ENCODE results near the gene IRX6. TPM values are rescaled to one million over a fixed set of nuclear protein-coding genes. Genes with fewer than 3 reads are reported as not detected.
A peak's percentile ranks its signal among the peaks of the same experiment; 100 is the strongest.

Gene IRX6
- total RNA-seq, 1 experiment from 2014 or later, result not detected

GRCh38 chr16:55367866-55368603 lies 44.0 kb downstream of the IRX6 start:
- no peaks in the 10 kb centered on the region for H3K27me3 ChIP-seq (ENCODE audit: insufficient read depth, low read depth)
- ChIA-PET CTCF (no interaction called here), POLR2A (ENCODE audit: unreplicated experiment) (no interaction called here)
- H3F3A ChIP-seq (ENCODE audit: insufficient read depth, low read depth), result no peaks in the 10 kb centered on the region
- no peak overlapping the region for H3K27ac ChIP-seq
- H4K20me1 ChIP-seq (ENCODE audit: insufficient read depth), result no peaks in the 10 kb centered on the region
- H3K4me2 ChIP-seq, result 0 out of 2 replicates have a peak overlapping the region, but pooled peaks have one; percentile 48
- intact Hi-C loops (cut with micrococcal nuclease; ENCODE audit: unreplicated experiment), result no loop called here
- H3K9me3 ChIP-seq (ENCODE audit: insufficient read depth, low read depth), result no peaks in the 10 kb centered on the region
- BruUV-seq (replicated peaks), result no TSS peak
- DNase-seq, result peak in 1 of 2 experiments; percentile 81
- H3K4me1 ChIP-seq (replicated peaks; ENCODE audit: insufficient read depth), result peaks cover 20% of the 10 kb centered on the region
- H3K36me3 ChIP-seq (ENCODE audit: low read depth), result no peaks in the 10 kb centered on the region
- H3K79me2 ChIP-seq (ENCODE audit: low read depth), result no peaks in the 10 kb centered on the region
- TF ChIP-seq EZH2 (IDR thresholded peaks at IDR 0.05; ENCODE audit: low read depth) (no peak), CTCF (conservative IDR thresholded peaks at IDR 0.05) (no peak)
- no peak overlapping the region for H2AFZ ChIP-seq
- H3K9me2 ChIP-seq (ENCODE audit: insufficient read depth), result no peaks in the 10 kb centered on the region
- no peak overlapping the region for H3K4me3 ChIP-seq

GRCh38 chr16:55369151-55369550 lies 45.1 kb downstream of the IRX6 start:
- Histone ChIP-seq H4K20me1 (ENCODE audit: insufficient read depth) (no peaks in the 10 kb centered on the region), H3K27ac (no peak overlapping the region), H3K9me3 (ENCODE audit: insufficient read depth, low read depth) (no peaks in the 10 kb centered on the region), H3K79me2 (ENCODE audit: low read depth) (no peaks in the 10 kb centered on the region), H3F3A (ENCODE audit: insufficient read depth, low read depth) (no peaks in the 10 kb centered on the region), H3K9me2 (ENCODE audit: insufficient read depth) (no peaks in the 10 kb centered on the region), H3K4me2 (no peak overlapping the region), H3K4me3 (no peak overlapping the region), H3K4me1 (replicated peaks; ENCODE audit: insufficient read depth) (peaks cover 20% of the 10 kb centered on the region), H3K36me3 (ENCODE audit: low read depth) (no peaks in the 10 kb centered on the region), H3K27me3 (ENCODE audit: insufficient read depth, low read depth) (no peaks in the 10 kb centered on the region), H2AFZ (no peak overlapping the region)
- no peak for TF ChIP-seq CTCF (conservative IDR thresholded peaks at IDR 0.05)
- TF ChIP-seq EZH2 (IDR thresholded peaks at IDR 0.05; ENCODE audit: low read depth), result no peak
- no TSS peak for BruUV-seq (replicated peaks)
- ChIA-PET POLR2A (ENCODE audit: unreplicated experiment) (interaction anchor here (0.7 kb wide), 1 partner anchor 1345 kb away, joined by 4 read pairs; no protein-coding TSS in a partner anchor), CTCF (no interaction called here)
- DNase-seq, result no peak
- intact Hi-C loops (cut with micrococcal nuclease; ENCODE audit: unreplicated experiment), result no loop called here

GRCh38 chr16:55370762-55371482 lies 46.9 kb downstream of the IRX6 start:
- no peak overlapping the region for H3K27ac ChIP-seq
- DNase-seq, result no peak
- TF ChIP-seq CTCF (conservative IDR thresholded peaks at IDR 0.05) (no peak), EZH2 (IDR thresholded peaks at IDR 0.05; ENCODE audit: low read depth) (no peak)
- ChIA-PET POLR2A (ENCODE audit: unreplicated experiment) (no interaction called here), CTCF (no interaction called here)
- H4K20me1 ChIP-seq (ENCODE audit: insufficient read depth), result no peaks in the 10 kb centered on the region
- no peaks in the 10 kb centered on the region for H3K79me2 ChIP-seq (ENCODE audit: low read depth)
- H3K4me2 ChIP-seq, result no peak overlapping the region
- H3K9me2 ChIP-seq (ENCODE audit: insufficient read depth), result no peaks in the 10 kb centered on the region
- intact Hi-C loops (cut with micrococcal nuclease; ENCODE audit: unreplicated experiment), result no loop called here
- no peaks in the 10 kb centered on the region for H3F3A ChIP-seq (ENCODE audit: insufficient read depth, low read depth)
- no peak overlapping the region for H2AFZ ChIP-seq
- H3K27me3 ChIP-seq (ENCODE audit: insufficient read depth, low read depth), result no peaks in the 10 kb centered on the region
- no peak overlapping the region for H3K4me3 ChIP-seq
- no TSS peak for BruUV-seq (replicated peaks)
- no peaks in the 10 kb centered on the region for H3K36me3 ChIP-seq (ENCODE audit: low read depth)
- no peaks in the 10 kb centered on the region for H3K9me3 ChIP-seq (ENCODE audit: insufficient read depth, low read depth)
- H3K4me1 ChIP-seq (replicated peaks; ENCODE audit: insufficient read depth), result peaks cover 20% of the 10 kb centered on the region

Data from PC-9 (cell line).